T-helper 17 cell (primary cell): ENCODE data around the gene TCEAL4. TPM values are rescaled to one million over a fixed set of nuclear protein-coding genes. Genes with fewer than 3 reads are reported as not detected.
A peak's percentile ranks its signal among the peaks of the same experiment; 100 is the strongest.

Experiments
- ATAC-seq: fragments of 150-1000 bp; cut with Tn5 transposase; 2 replicates; pipeline ENCODE4 v1.10.0; 2021; ENCODE audit warnings: mild to moderate bottlenecking, moderate library complexity
- DNase-seq, 3 donors: peaks; one replicate each; pipeline versions ENCODE4 v3.0.0 to v3.0.0-alpha.2; 2020 to 2021
- H3K9me3 ChIP-seq: one replicate; pipeline ENCODE4 v1.7.0; 2013; ENCODE audit warnings: low read length, mild to moderate bottlenecking; ENCODE audit not compliant: control insufficient read depth, poor library complexity, severe bottlenecking
- H3K27ac Mint-ChIP-seq: one replicate; pipeline ENCODE4 v1.8.0; 2022; ENCODE audit warnings: mild to moderate bottlenecking, moderate library complexity, mixed read lengths
- H3K27me3 Mint-ChIP-seq: one replicate; pipeline ENCODE4 v1.8.0; 2022; ENCODE audit warnings: mixed read lengths
- H3K36me3 Mint-ChIP-seq: one replicate; pipeline ENCODE4 v1.8.0; 2022; ENCODE audit warnings: low read depth, mixed read lengths
- H3K4me1 Mint-ChIP-seq: one replicate; pipeline ENCODE4 v1.8.0; 2022; ENCODE audit warnings: mild to moderate bottlenecking, mixed read lengths
- H3K4me3 Mint-ChIP-seq: one replicate; pipeline ENCODE4 v1.8.0; 2022; ENCODE audit warnings: mild to moderate bottlenecking, moderate library complexity, mixed read lengths
- total RNA-seq, 4 donors: library from RNA in 2 of 4; stranded (reverse) in 2 of 4; gene quantifications; one replicate each; pipeline ENCODE4 v1.2.3 and lab custom pipeline; 2022 to 2026

TCEAL4 gene
- total RNA-seq, 2 donors from 2014 or later, result 6.6 to 11.9 TPM

DNA sequence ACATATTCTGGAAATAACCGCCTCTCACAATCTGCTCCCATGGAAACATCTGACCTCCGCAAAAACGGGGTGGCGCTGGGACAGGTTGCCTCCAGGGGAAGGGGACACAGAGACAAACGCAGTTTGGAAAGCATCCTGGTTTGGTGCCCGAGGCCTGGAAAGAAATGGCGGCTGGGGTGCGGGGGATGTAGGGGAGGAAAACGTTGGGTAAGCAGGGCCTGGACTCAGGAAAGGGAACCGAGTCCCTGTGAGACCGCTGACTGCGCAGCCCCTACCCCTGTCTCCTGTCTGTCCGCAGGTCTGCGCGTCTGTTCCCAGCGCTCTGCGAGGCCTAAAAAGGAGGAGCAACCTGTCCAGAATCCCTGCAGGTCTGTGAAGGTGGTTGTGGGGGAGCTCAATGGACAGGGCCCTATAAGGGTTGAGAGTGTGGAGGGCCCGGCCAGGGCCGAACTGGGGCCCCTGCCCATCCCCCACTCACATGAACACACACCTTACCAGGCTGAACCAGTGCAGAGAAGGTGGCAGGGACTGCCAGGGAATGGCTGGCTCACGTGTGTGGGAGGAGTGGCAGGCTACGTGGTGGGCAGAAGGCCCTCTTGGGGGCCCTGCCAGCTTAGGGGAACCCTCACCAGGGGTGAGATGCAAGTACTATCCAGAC lies 23.1 kb downstream of the TCEAL4 start:
- Mint-ChIP-seq H3K27ac (peak overlapping the region; percentile 75), H3K27me3 (no peaks in the 10 kb centered on the region), H3K36me3 (no peaks in the 10 kb centered on the region), H3K4me3 (peak overlapping the region; percentile 82), H3K4me1 (peaks cover 3% of the 10 kb centered on the region)
- DNase-seq (no peak), ATAC-seq (peak; percentile 8)
- H3K9me3 ChIP-seq, result no peaks in the 10 kb centered on the region

- Mint-ChIP-seq H3K4me1 (peaks cover 3% of the 10 kb centered on the region), H3K27me3 (no peaks in the 10 kb centered on the region), H3K27ac (no peak overlapping the region), H3K4me3 (no peak overlapping the region), H3K36me3 (no peaks in the 10 kb centered on the region)
- no peak for ATAC-seq
- no peaks in the 10 kb centered on the region for H3K9me3 ChIP-seq
- no peak for DNase-seq
Observed at GRCh38 chrX:103610282-103610681, 25.0 kb downstream of the TCEAL4 start.

GRCh38 chrX:103613362-103613890 lies 28.1 kb downstream of the TCEAL4 start:
- Mint-ChIP-seq H3K27ac (no peak overlapping the region), H3K27me3 (no peaks in the 10 kb centered on the region), H3K36me3 (no peaks in the 10 kb centered on the region), H3K4me3 (no peak overlapping the region), H3K4me1 (no peaks in the 10 kb centered on the region)
- DNase-seq (no peak), ATAC-seq (no peak)
- no peaks in the 10 kb centered on the region for H3K9me3 ChIP-seq

- H3K4me3 Mint-ChIP-seq, result no peak overlapping the region
- H3K27me3 Mint-ChIP-seq, result no peaks in the 10 kb centered on the region
- H3K36me3 Mint-ChIP-seq, result no peaks in the 10 kb centered on the region
- no peak for DNase-seq
- H3K27ac Mint-ChIP-seq, result no peak overlapping the region
- no peak for ATAC-seq
- no peaks in the 10 kb centered on the region for H3K4me1 Mint-ChIP-seq
- H3K9me3 ChIP-seq, result no peaks in the 10 kb centered on the region
Observed at GRCh38 chrX:103614999-103615398, 29.7 kb downstream of the TCEAL4 start.

DNA sequence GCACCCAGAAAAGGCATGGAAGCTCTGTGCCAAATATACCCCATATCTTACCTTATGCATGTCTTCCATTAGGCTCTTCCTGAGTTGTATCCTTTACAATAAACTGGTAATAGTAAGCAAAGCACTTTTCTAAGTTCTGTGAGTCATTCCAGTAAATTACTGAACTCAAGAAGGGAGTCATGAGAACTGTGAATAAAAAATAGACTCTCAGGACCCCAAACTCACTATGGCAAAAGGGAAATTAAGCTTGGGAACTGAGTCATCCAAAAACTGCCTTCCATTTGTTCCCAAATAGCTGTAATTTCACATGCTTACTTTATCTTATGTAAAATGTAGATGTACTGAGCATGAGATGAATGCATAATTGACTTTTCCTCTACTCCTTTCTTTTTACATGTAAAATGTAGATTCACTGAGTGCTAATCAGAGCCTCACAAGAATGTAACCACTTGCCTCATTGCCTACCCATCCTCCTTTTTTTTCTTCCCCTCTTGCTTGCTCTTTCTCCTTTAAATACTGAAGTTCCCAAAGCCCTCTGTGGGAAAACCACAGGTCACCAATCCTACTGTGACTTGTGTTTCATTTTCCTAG lies 30.6 kb downstream of the TCEAL4 start:
- DNase-seq (no peak), ATAC-seq (no peak)
- no peaks in the 10 kb centered on the region for H3K4me1 Mint-ChIP-seq
- H3K27ac Mint-ChIP-seq, result no peak overlapping the region
- no peaks in the 10 kb centered on the region for H3K36me3 Mint-ChIP-seq
- no peaks in the 10 kb centered on the region for H3K27me3 Mint-ChIP-seq
- no peak overlapping the region for H3K4me3 Mint-ChIP-seq
- no peaks in the 10 kb centered on the region for H3K9me3 ChIP-seq

- Mint-ChIP-seq H3K4me3 (no peak overlapping the region), H3K36me3 (no peaks in the 10 kb centered on the region), H3K4me1 (no peaks in the 10 kb centered on the region), H3K27ac (no peak overlapping the region), H3K27me3 (no peaks in the 10 kb centered on the region)
- ATAC-seq (no peak), DNase-seq (no peak)
- H3K9me3 ChIP-seq, result no peaks in the 10 kb centered on the region
Observed at GRCh38 chrX:103616676-103617186, 31.4 kb downstream of the TCEAL4 start.

DNA sequence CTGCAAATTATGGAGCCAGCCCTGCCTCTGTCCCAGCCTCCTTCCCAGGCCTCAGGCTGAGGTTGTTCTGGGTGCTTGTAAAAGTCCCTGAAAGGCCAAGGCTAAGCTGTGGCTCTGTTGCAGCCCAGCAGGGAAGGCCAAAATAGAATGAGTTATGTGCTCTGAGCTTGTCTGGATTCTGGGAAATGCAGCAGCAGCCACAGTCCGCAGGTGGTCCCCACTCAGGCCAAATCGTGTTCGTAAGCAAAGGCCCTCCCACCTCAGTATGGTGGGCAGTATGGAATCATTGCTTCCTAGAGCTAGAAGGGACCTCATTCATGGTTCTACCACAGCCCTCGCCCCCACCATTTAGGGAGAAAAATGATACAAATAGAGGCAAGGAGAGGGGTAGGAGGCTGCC lies 38.8 kb downstream of the TCEAL4 start:
- ATAC-seq (no peak), DNase-seq (no peak)
- H3K9me3 ChIP-seq, result no peaks in the 10 kb centered on the region
- Mint-ChIP-seq H3K4me3 (no peak overlapping the region), H3K36me3 (no peaks in the 10 kb centered on the region), H3K4me1 (peaks cover 5% of the 10 kb centered on the region), H3K27ac (no peak overlapping the region), H3K27me3 (no peaks in the 10 kb centered on the region)

DNA sequence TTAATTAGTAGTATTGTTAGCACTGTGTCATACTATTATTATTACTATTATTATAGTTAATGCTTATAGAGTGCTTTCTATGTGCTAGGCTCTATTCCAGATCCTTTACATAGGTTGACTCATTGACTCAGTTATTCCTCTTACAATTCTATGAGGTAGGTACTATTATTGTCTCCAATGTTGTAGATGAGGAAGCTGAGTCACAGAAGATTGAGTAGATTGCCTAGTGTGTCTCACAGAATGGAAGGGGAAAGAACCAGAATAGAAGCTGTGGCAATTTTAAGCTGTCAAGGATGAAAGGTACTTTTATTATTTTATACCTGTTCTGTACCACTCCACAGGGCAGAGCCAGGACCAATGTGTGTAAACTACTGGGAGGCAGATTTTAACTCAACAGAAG lies 41.5 kb downstream of the TCEAL4 start:
- Mint-ChIP-seq H3K4me3 (no peak overlapping the region), H3K27me3 (no peaks in the 10 kb centered on the region), H3K36me3 (no peaks in the 10 kb centered on the region), H3K27ac (no peak overlapping the region), H3K4me1 (peaks cover 13% of the 10 kb centered on the region)
- ATAC-seq (no peak), DNase-seq (no peak)
- H3K9me3 ChIP-seq, result no peaks in the 10 kb centered on the region

- peak within 1 kb of the TSS; percentile 91 for H3K4me3 Mint-ChIP-seq
- H3K27me3 Mint-ChIP-seq, result no peaks in the 10 kb centered on the region
- H3K36me3 Mint-ChIP-seq, result no peaks in the 10 kb centered on the region
- peaks cover 13% of the 10 kb centered on the region for H3K4me1 Mint-ChIP-seq
- DNase-seq (peak; percentile 4 to 14 (median 12)), ATAC-seq (peak; percentile 86)
- H3K27ac Mint-ChIP-seq, result peak within 1 kb of the TSS; percentile 89
- no peaks in the 10 kb centered on the region for H3K9me3 ChIP-seq
Observed at GRCh38 chrX:103628386-103629317, 43.3 kb downstream of the TCEAL4 start, which contains the start of gene TCEAL1. Gene TCEAL1, plus strand, starts transcription at chrX:103628975. Its CDS starts 942 bp downstream, at chrX:103629917.

DNA sequence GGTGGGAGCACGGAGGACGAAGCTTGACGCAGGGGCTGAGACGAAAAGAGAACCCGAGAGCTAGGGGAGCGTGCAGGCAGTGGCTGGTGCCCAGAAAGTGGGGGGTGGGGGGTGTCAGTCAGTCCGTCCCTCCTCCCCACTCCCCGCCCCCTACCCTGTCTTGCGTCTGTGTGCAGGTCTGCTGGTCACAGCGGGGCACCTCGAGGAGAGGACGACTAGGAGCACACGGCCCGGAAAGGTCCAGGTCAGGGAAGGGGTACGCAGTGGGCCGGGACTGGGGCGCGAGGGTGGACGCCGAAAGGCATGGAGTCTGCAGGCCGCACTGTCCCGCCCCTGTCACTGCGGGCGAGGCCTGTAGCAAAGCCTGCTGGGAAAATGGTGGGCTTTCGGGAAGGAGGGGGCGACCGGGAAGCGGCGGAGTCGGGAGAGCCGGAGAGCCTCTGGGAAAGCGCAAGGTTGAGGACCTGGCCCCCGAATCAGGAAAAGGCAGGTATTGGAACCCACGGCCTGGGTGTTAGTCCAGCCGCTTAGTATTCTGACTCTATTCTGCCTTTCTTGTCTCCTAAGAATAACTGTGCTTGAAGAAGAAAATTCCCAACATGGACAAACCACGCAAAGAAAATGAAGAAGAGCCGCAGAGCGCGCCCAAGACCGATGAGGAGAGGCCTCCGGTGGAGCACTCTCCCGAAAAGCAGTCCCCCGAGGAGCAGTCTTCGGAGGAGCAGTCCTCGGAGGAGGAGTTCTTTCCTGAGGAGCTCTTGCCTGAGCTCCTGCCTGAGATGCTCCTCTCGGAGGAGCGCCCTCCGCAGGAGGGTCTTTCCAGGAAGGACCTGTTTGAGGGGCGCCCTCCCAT lies 44.2 kb downstream of the TCEAL4 start:
- Mint-ChIP-seq H3K27ac (peak overlapping the region; percentile 89), H3K36me3 (no peaks in the 10 kb centered on the region), H3K4me3 (peak overlapping the region; percentile 91), H3K4me1 (peaks cover 13% of the 10 kb centered on the region), H3K27me3 (no peaks in the 10 kb centered on the region)
- DNase-seq, result peak in 1 of 3 donors; percentile 8
- H3K9me3 ChIP-seq, result no peaks in the 10 kb centered on the region
- peak; percentile 47 for ATAC-seq

DNA sequence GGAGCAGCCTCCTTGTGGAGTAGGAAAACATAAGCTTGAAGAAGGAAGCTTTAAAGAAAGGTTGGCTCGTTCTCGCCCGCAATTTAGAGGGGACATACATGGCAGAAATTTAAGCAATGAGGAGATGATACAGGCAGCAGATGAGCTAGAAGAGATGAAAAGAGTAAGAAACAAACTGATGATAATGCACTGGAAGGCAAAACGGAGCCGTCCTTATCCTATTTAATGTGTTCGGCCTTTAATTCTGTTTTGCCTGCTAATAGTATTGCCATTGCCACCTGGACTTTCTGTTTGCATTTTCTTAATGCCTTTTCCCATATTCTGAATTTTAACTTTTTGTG lies 44.8 kb downstream of the TCEAL4 start:
- Mint-ChIP-seq H3K27me3 (no peaks in the 10 kb centered on the region), H3K36me3 (no peaks in the 10 kb centered on the region), H3K4me1 (peaks cover 13% of the 10 kb centered on the region), H3K27ac (no peak overlapping the region), H3K4me3 (peak overlapping the region; percentile 91)
- DNase-seq (no peak), ATAC-seq (no peak)
- no peaks in the 10 kb centered on the region for H3K9me3 ChIP-seq

DNA sequence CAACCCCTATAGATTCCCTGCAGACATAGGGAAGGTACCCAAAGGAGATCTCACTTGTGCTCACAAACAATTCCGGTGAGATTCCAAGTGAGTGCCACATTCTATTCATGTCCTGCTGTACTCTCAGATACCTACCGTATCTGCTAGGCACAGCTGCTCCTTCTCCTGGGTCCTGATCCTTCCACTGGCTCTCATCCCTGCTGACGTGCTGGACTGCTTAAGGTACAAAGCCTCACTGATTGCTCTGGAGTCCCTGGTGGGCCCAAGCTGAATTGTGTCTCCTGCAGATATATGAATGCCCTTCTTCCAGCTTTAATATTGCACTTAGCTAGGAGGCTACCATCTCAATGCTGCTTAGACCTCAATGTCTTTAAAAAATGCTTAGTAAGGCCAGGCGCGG lies 45.8 kb downstream of the TCEAL4 start:
- Mint-ChIP-seq H3K27me3 (no peaks in the 10 kb centered on the region), H3K4me1 (peaks cover 13% of the 10 kb centered on the region), H3K4me3 (no peak overlapping the region), H3K36me3 (no peaks in the 10 kb centered on the region), H3K27ac (no peak overlapping the region)
- ATAC-seq, result no peak
- H3K9me3 ChIP-seq, result no peaks in the 10 kb centered on the region
- DNase-seq, result no peak
